Activated CD4-positive, alpha-beta memory T cell treated with anti-CD3 and anti-CD28 coated beads, Interleukin-2, amount 10 ng/mL, durations not matched to agents 7 days and 5 days (primary cell): ENCODE data around the gene UNC79. TPM values are rescaled to one million over a fixed set of nuclear protein-coding genes. Genes with fewer than 3 reads are reported as not detected.

Experiments
- CTCF ChIA-PET: fragments of 350-600 bp; sonication (Branson Sonifier 250); formaldehyde crosslinking; loops from one replicate; lab custom pipeline; 2021; ENCODE audit warnings: antibody characterized with exemption, inconsistent platforms; lab: Charles Lee
- POLR2A ChIA-PET: fragments of 350-600 bp; sonication (Branson Sonifier 250); formaldehyde crosslinking; loops from one replicate; lab custom pipeline; 2021; ENCODE audit warnings: antibody characterized with exemption; lab: Charles Lee
- DNase-seq: peaks from one replicate; pipeline ENCODE4 v3.0.0-alpha.2; 2020
- H3K27ac Mint-ChIP-seq: one replicate; pipeline ENCODE4 v1.8.0; 2021; ENCODE audit warnings: mild to moderate bottlenecking, mixed read lengths
- H3K27me3 Mint-ChIP-seq: one replicate; pipeline ENCODE4 v1.8.0; 2021; ENCODE audit warnings: mixed read lengths
- H3K36me3 Mint-ChIP-seq: one replicate; pipeline ENCODE4 v1.8.0; 2021; ENCODE audit warnings: low read depth, mixed read lengths
- H3K4me1 Mint-ChIP-seq: one replicate; pipeline ENCODE4 v1.8.0; 2021; ENCODE audit warnings: mixed read lengths
- H3K4me3 Mint-ChIP-seq: one replicate; pipeline ENCODE4 v1.8.0; 2021; ENCODE audit warnings: mild to moderate bottlenecking, mixed read lengths
- H3K9me3 Mint-ChIP-seq: one replicate; pipeline ENCODE4 v1.8.0; 2021; ENCODE audit warnings: mixed read lengths
- total RNA-seq, 2 experiments: library from RNA; stranded (reverse); gene quantifications; one replicate each; pipeline ENCODE4 v1.2.3, GENCODE V29; 2021

The UNC79 gene
- total RNA-seq, 2 experiments from 2014 or later = 0.03 TPM; not detected in 1

- H3K4me3 Mint-ChIP-seq = no peak overlapping the region
- peaks cover 6% of the 10 kb centered on the region for H3K27me3 Mint-ChIP-seq
- ChIA-PET CTCF (no interaction called here), POLR2A (no interaction called here)
- H3K27ac Mint-ChIP-seq = no peak overlapping the region
- H3K4me1 Mint-ChIP-seq = no peaks in the 10 kb centered on the region
- peaks cover 4% of the 10 kb centered on the region for H3K9me3 Mint-ChIP-seq
- no peaks in the 10 kb centered on the region for H3K36me3 Mint-ChIP-seq
- no peak for DNase-seq
Measured at GRCh38 chr14:93665169-93665568, 234.4 kb downstream of the UNC79 start.

GRCh38 chr14:93669632-93670031, 238.9 kb downstream of the UNC79 start:
- ChIA-PET POLR2A (no interaction called here), CTCF (no interaction called here)
- Mint-ChIP-seq H3K27me3 (peaks cover 13% of the 10 kb centered on the region), H3K4me1 (no peaks in the 10 kb centered on the region), H3K36me3 (no peaks in the 10 kb centered on the region), H3K4me3 (no peak overlapping the region), H3K9me3 (peaks cover 2% of the 10 kb centered on the region), H3K27ac (no peak overlapping the region)
- DNase-seq = no peak

DNA sequence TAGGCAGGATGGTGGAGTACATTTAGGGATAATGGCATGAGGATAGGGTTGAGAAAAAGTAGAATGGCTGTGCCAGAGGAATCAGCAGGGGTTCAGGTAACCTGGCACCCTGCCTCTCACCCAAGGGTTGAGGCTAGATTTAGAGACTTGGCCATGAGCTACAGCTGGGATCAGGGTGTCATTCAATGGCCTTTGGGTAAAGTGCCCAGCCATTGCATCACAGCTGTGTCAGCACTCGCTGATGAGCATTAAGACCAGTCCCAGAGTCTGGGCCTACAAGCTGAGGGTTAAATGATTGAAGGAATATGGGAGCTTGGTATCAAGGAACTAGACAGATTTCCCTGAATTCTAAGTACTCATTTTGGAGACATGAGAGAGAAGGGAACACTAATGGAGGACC, 243.6 kb downstream of the UNC79 start:
- H3K4me1 Mint-ChIP-seq = no peaks in the 10 kb centered on the region
- POLR2A ChIA-PET = no interaction called here
- no peaks in the 10 kb centered on the region for H3K36me3 Mint-ChIP-seq

GRCh38 chr14:93675651-93676050, 244.9 kb downstream of the UNC79 start:
- CTCF ChIA-PET = no interaction called here
- Mint-ChIP-seq H3K36me3 (no peaks in the 10 kb centered on the region), H3K27me3 (peaks cover 15% of the 10 kb centered on the region), H3K9me3 (no peaks in the 10 kb centered on the region), H3K4me3 (no peak overlapping the region), H3K4me1 (no peaks in the 10 kb centered on the region), H3K27ac (no peak overlapping the region)
- POLR2A ChIA-PET = no interaction called here
- DNase-seq = no peak

More for the DNA sequence above, 243.6 kb downstream of the UNC79 start:
- Mint-ChIP-seq H3K27me3 (peaks cover 14% of the 10 kb centered on the region), H3K9me3 (no peaks in the 10 kb centered on the region), H3K4me3 (no peak overlapping the region), H3K27ac (no peak overlapping the region)
- DNase-seq = no peak
- CTCF ChIA-PET = no interaction called here

DNA sequence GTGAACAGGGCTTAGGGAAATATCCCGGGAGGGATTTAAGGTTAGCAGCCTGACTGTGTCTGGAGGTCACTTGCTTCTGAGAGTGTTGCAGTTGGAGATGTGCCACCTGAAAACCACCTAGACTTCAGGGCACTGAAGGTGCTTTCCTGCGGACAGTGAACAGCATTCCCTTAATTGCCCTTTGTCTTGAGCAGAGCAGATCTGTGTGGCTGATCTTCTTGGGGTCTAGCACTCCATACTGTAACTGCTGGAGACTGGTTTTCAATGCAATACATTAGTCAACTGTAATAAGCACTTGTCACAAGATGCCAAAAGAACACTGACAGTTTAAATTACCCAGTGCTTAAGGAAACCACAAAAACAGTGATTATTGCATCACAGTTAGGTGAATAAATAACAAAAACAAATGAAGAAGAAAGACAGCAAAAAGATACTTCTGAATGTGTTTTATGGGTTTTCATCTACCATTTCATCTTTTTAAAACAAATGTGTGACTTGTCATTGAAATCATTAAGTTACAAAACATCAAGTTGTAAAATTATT, 245.7 kb downstream of the UNC79 start:
- Mint-ChIP-seq H3K4me3 (no peak overlapping the region), H3K36me3 (no peaks in the 10 kb centered on the region), H3K9me3 (no peaks in the 10 kb centered on the region), H3K4me1 (no peaks in the 10 kb centered on the region), H3K27me3 (peaks cover 15% of the 10 kb centered on the region), H3K27ac (no peak overlapping the region)
- POLR2A ChIA-PET = no interaction called here
- CTCF ChIA-PET = no interaction called here
- no peak for DNase-seq

DNA sequence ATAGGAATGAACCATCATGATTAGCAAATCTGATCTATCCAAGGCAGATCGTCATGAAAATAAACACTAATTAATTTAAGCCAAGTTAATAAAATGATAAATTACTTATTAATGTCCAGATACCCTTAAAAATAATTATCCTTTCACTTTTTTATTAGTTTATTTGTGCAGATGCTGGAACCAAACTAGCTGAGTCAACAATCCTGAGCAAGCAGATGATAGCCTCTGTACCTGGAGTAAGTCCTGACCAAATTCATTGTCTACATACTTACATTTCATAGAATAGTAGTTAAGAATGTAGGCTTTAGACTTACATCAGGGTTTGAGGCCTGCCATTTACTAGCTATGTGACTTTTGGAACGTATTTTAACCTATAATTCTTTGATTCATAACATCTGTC, 251.7 kb downstream of the UNC79 start:
- no peak for DNase-seq
- Mint-ChIP-seq H3K36me3 (no peaks in the 10 kb centered on the region), H3K9me3 (no peaks in the 10 kb centered on the region), H3K4me1 (no peaks in the 10 kb centered on the region), H3K27ac (no peak overlapping the region), H3K4me3 (no peak overlapping the region), H3K27me3 (peaks cover 16% of the 10 kb centered on the region)
- ChIA-PET CTCF (no interaction called here), POLR2A (no interaction called here)

DNA sequence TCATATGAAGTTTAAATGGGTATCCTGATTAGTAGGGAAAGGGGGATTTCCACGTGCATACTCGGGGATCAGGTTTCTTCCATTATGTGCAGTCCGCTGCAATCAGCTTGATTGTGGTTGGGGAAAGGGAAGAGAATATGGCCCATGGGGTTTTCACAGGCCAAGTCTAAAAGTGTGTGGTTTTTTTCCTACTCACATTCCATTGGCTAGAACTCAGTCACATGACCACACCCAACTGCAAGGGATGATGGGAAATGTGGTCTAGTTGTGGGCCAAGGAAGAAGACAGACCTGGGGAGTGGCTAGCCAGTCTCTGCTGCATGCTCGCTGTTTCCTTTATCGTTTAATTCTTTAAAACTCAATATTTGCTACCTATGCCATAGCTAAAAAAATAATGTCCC, 252.5 kb downstream of the UNC79 start:
- H3K36me3 Mint-ChIP-seq = no peaks in the 10 kb centered on the region
- peaks cover 23% of the 10 kb centered on the region for H3K27me3 Mint-ChIP-seq
- DNase-seq = no peak
- H3K27ac Mint-ChIP-seq = no peak overlapping the region
- H3K9me3 Mint-ChIP-seq = no peaks in the 10 kb centered on the region
- no peaks in the 10 kb centered on the region for H3K4me1 Mint-ChIP-seq
- ChIA-PET POLR2A (no interaction called here), CTCF (no interaction called here)
- H3K4me3 Mint-ChIP-seq = no peak overlapping the region

GRCh38 chr14:93685121-93685895, 254.6 kb downstream of the UNC79 start:
- POLR2A ChIA-PET = no interaction called here
- H3K27me3 Mint-ChIP-seq = peaks cover 27% of the 10 kb centered on the region
- no peaks in the 10 kb centered on the region for H3K9me3 Mint-ChIP-seq

DNA sequence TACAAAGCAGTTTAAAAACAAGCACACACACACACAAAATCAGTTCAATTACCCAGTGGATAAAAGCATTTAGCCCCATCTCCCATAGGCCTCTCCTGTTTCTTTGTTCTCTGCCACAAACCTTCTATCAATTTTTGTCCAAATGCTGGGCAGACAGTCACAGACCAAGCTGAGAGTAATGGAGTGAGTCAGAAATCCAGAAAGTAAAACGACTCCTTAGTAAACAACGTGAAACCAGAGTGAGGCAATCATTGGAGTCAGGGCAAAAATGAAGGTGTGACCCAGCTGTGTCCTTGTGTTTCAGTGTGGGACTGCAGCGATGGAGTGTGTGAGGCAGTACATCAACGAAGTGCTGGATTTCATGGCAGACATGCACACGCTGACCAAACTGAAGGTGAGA, 255.5 kb downstream of the UNC79 start:
- H3K27me3 Mint-ChIP-seq = peaks cover 27% of the 10 kb centered on the region
- H3K36me3 Mint-ChIP-seq = no peaks in the 10 kb centered on the region
- H3K27ac Mint-ChIP-seq = no peak overlapping the region
- ChIA-PET POLR2A (no interaction called here), CTCF (no interaction called here)
- H3K4me3 Mint-ChIP-seq = no peak overlapping the region
- no peaks in the 10 kb centered on the region for H3K4me1 Mint-ChIP-seq
- DNase-seq = no peak
- H3K9me3 Mint-ChIP-seq = no peaks in the 10 kb centered on the region

More at GRCh38 chr14:93685121-93685895, 254.6 kb downstream of the UNC79 start:
- no peak overlapping the region for H3K27ac Mint-ChIP-seq
- H3K36me3 Mint-ChIP-seq = no peaks in the 10 kb centered on the region
- no peak overlapping the region for H3K4me3 Mint-ChIP-seq
- no peaks in the 10 kb centered on the region for H3K4me1 Mint-ChIP-seq
- CTCF ChIA-PET = no interaction called here
- no peak for DNase-seq

DNA sequence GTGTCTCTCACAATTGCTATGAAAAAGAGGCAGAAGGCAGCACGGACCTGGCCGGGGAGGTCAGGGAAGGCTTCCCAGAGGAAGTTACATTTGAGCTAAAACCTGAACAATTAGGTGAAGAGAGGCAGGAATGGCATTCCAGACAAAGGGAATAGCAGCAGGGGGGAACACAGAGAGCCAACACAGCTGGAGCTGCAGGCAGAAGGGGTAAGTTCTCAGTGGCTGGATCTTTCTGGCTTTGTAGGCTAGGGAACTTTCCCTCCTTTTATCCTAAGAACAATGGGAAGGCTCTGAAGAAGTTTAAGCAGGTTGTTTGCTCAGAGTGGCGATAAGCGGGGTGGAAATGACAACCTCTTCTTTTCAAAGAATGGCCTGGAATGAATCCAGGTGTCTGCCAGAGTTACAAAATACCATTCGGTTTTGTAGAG, 257.5 kb downstream of the UNC79 start:
- Mint-ChIP-seq H3K9me3 (no peaks in the 10 kb centered on the region), H3K27me3 (peaks cover 27% of the 10 kb centered on the region), H3K36me3 (no peaks in the 10 kb centered on the region), H3K27ac (no peak overlapping the region), H3K4me3 (no peak overlapping the region), H3K4me1 (no peaks in the 10 kb centered on the region)
- no peak for DNase-seq
- CTCF ChIA-PET = no interaction called here
- POLR2A ChIA-PET = no interaction called here

GRCh38 chr14:93688820-93689219, 258.1 kb downstream of the UNC79 start:
- no peak overlapping the region for H3K4me3 Mint-ChIP-seq
- POLR2A ChIA-PET = no interaction called here
- H3K27ac Mint-ChIP-seq = no peak overlapping the region
- CTCF ChIA-PET = no interaction called here
- H3K9me3 Mint-ChIP-seq = no peaks in the 10 kb centered on the region
- no peaks in the 10 kb centered on the region for H3K4me1 Mint-ChIP-seq
- H3K27me3 Mint-ChIP-seq = peaks cover 27% of the 10 kb centered on the region
- no peak for DNase-seq
- H3K36me3 Mint-ChIP-seq = no peaks in the 10 kb centered on the region

DNA sequence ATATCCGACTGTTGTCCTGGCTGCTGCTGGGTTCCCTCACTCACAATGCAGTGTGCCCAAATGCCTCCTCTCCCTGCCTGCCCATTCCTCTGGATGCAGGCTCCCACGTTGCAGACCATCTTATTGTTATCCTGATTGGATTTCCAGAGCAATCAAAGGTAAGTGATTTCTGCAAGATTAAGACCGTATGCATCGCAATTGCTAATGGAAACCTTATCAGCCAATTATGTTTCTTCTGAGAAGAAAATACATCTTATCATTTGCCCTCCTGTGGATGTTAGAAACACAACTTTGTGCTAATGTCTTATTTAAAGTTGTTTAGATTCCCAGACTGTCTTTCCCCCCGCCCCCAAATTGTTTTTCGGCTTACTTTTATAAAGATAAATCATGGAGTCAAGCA, 259.4 kb downstream of the UNC79 start:
- H3K4me1 Mint-ChIP-seq = no peaks in the 10 kb centered on the region
- DNase-seq = no peak
- no peaks in the 10 kb centered on the region for H3K36me3 Mint-ChIP-seq
- H3K4me3 Mint-ChIP-seq = no peak overlapping the region
- CTCF ChIA-PET = no interaction called here
- H3K9me3 Mint-ChIP-seq = no peaks in the 10 kb centered on the region
- H3K27me3 Mint-ChIP-seq = peaks cover 23% of the 10 kb centered on the region
- H3K27ac Mint-ChIP-seq = no peak overlapping the region
- POLR2A ChIA-PET = no interaction called here

- ChIA-PET POLR2A (no interaction called here), CTCF (interaction anchor here (0.5 kb wide), 1 partner anchor 456 kb away, joined by 3 read pairs; no protein-coding TSS in a partner anchor)
- no peaks in the 10 kb centered on the region for H3K4me1 Mint-ChIP-seq
- H3K4me3 Mint-ChIP-seq = no peak overlapping the region
- H3K27ac Mint-ChIP-seq = no peak overlapping the region
- DNase-seq = no peak
- peaks cover 24% of the 10 kb centered on the region for H3K27me3 Mint-ChIP-seq
- H3K36me3 Mint-ChIP-seq = no peaks in the 10 kb centered on the region
- no peaks in the 10 kb centered on the region for H3K9me3 Mint-ChIP-seq
Measured at GRCh38 chr14:93691042-93691780, 260.5 kb downstream of the UNC79 start.
